HepG2 (cell line): Measurements from ENCODE around the gene SNRNP25. TPM values are rescaled to one million over a fixed set of nuclear protein-coding genes. Genes with fewer than 3 reads are reported as not detected.

Experiments used
- AKAP8 ChIP-seq: sonication (generic); formaldehyde crosslinking; IDR thresholded peaks from 2 replicates; pipeline ENCODE4 v1.5.1; 2020; ENCODE audit warnings: mild to moderate bottlenecking, missing genetic modification reagents
- FOXJ3 ChIP-seq: sonication (generic); formaldehyde crosslinking; IDR thresholded peaks from 2 replicates; pipeline ENCODE4 v1.4.0; 2020; ENCODE audit warnings: missing genetic modification reagents, mild to moderate bottlenecking, borderline replicate concordance
- FUBP1 ChIP-seq: sonication (generic); formaldehyde crosslinking; IDR thresholded peaks from 2 replicates; pipeline ENCODE4 v1.5.1; 2020; ENCODE audit warnings: missing genetic modification reagents, mild to moderate bottlenecking, borderline replicate concordance
- HIVEP1 ChIP-seq: sonication (generic); formaldehyde crosslinking; IDR thresholded peaks from 2 replicates; pipeline ENCODE4 v1.4.0; 2020; ENCODE audit warnings: mild to moderate bottlenecking, missing genetic modification reagents
- KMT2A ChIP-seq: sonication (generic); formaldehyde crosslinking; IDR thresholded peaks from 2 replicates; pipeline ENCODE4 v1.4.0; 2020; ENCODE audit warnings: missing genetic modification reagents
- NR2F6 ChIP-seq, 2 experiments: IDR thresholded peaks; 2 replicates each; pipeline ENCODE4 v1.6.1; 2016; ENCODE audit warnings: antibody characterized with exemption in 1 of 2, mild to moderate bottlenecking in 1 of 2
- SNAI1 ChIP-seq: sonication (generic); formaldehyde crosslinking; IDR thresholded peaks from 2 replicates; pipeline ENCODE4 v1.5.0; 2020; ENCODE audit warnings: mild to moderate bottlenecking, missing genetic modification reagents, borderline replicate concordance
- THAP9 ChIP-seq: sonication (generic); formaldehyde crosslinking; IDR thresholded peaks from 2 replicates; pipeline ENCODE4; 2020; ENCODE audit warnings: missing genetic modification reagents, mild to moderate bottlenecking, borderline replicate concordance
- ZBED4 ChIP-seq: sonication (generic); formaldehyde crosslinking; IDR thresholded peaks from 2 replicates; pipeline ENCODE4 v1.4.0; 2020; ENCODE audit warnings: missing genetic modification reagents, borderline replicate concordance
- ZNF18 ChIP-seq: sonication (generic); formaldehyde crosslinking; IDR thresholded peaks from 2 replicates; pipeline ENCODE4 v1.8.0; 2022; ENCODE audit warnings: mild to moderate bottlenecking, missing genetic modification reagents; ENCODE audit not compliant: insufficient replicate concordance
- ZNF547 ChIP-seq: sonication (generic); formaldehyde crosslinking; IDR thresholded peaks from 2 replicates; pipeline ENCODE4 v1.5.1; 2020; ENCODE audit warnings: mild to moderate bottlenecking, missing genetic modification reagents
- ZNF563 ChIP-seq: sonication (generic); formaldehyde crosslinking; IDR thresholded peaks from 2 replicates; pipeline ENCODE4 v1.8.0; 2022; ENCODE audit warnings: mild to moderate bottlenecking, moderate library complexity, missing genetic modification reagents
- ZNF574 ChIP-seq: sonication (generic); formaldehyde crosslinking; IDR thresholded peaks from 2 replicates; pipeline ENCODE4 v1.4.0; 2020; ENCODE audit warnings: missing genetic modification reagents
- polyA plus RNA-seq, 8 experiments: library from polyadenylated mRNA; depleted of rRNA in 3 of 8; stranded (reverse) in 7 of 8; unstranded in 1 of 8; fragments of >200 nt; fragmentation: Illumina TruSeq in 4 of 8; extraction: Trizol in 4 of 8; gene quantifications; 2 replicates each; pipeline versions ENCODE4 v1.2.1 to v1.2.3, GENCODE V29; 2011 to 2016; ENCODE audit warnings: low read depth in 4 of 8, missing spikeins in 1 of 8, mixed read lengths in 1 of 8; ENCODE audit not compliant: insufficient read depth in 1 of 8
- total RNA-seq, 5 experiments: library from RNA; depleted of rRNA; stranded (reverse); fragments of >200 nt; fragmentation: Illumina TruSeq; extraction: Trizol; gene quantifications; 2 replicates each; pipeline ENCODE4 v1.2.3, GENCODE V29; 2016; ENCODE audit warnings: low read depth in 1 of 5

SNRNP25 gene
- total and polyA plus RNA-seq, 2 of the 13 experiments (the other 11 are each of a cell fraction or from before 2014, with no cell fraction given), result 34.1 to 97.4 TPM

GRCh38 chr16:75580-76501 is 22.2 kb downstream of the SNRNP25 start (continued):
- TF ChIP-seq FUBP1 (CRISPR knock-in tag), result 0 out of 2 replicates have a peak, but pooled peaks have one; percentile 17
- peak; percentile 65 for TF ChIP-seq ZNF18 (CRISPR knock-in tag)
- TF ChIP-seq THAP9 (CRISPR knock-in tag), result peak; percentile 2; the same call in 1 of the 2 replicates
- TF ChIP-seq NR2F6 (IDR thresholded peaks at IDR 0.05), result peak; percentile 41; the same call in 1 of the 2 replicates
- peak; percentile 40; the same call in 1 of the 2 replicates for TF ChIP-seq NR2F6 (CRISPR knock-in tag; IDR thresholded peaks at IDR 0.05)
- no peak; the same call in 1 of the 2 replicates for TF ChIP-seq ZNF563 (CRISPR knock-in tag)
- no peak for TF ChIP-seq KMT2A (CRISPR knock-in tag)
- peak; percentile 25 for TF ChIP-seq AKAP8 (CRISPR knock-in tag)
- no peak for TF ChIP-seq ZBED4 (CRISPR knock-in tag)
- TF ChIP-seq FOXJ3 (CRISPR knock-in tag), result no peak
- peak; percentile 28; the same call in 1 of the 2 replicates for TF ChIP-seq SNAI1 (CRISPR knock-in tag)
- TF ChIP-seq HIVEP1, result peak; percentile 54; the same call in 1 of the 2 replicates
- TF ChIP-seq ZNF547 (CRISPR knock-in tag), result no peak; the same call in 1 of the 2 replicates
- TF ChIP-seq ZNF574 (CRISPR knock-in tag), result peak; percentile 10; the same call in 1 of the 2 replicates
